ENCODE data around the gene IPO13. TPM values are rescaled to one million over a fixed set of nuclear protein-coding genes. Genes with fewer than 3 reads are reported as not detected.

IPO13 gene
- total RNA-seq, 2 experiments from 2014 or later: 23.7 to 24.5 TPM

DNA sequence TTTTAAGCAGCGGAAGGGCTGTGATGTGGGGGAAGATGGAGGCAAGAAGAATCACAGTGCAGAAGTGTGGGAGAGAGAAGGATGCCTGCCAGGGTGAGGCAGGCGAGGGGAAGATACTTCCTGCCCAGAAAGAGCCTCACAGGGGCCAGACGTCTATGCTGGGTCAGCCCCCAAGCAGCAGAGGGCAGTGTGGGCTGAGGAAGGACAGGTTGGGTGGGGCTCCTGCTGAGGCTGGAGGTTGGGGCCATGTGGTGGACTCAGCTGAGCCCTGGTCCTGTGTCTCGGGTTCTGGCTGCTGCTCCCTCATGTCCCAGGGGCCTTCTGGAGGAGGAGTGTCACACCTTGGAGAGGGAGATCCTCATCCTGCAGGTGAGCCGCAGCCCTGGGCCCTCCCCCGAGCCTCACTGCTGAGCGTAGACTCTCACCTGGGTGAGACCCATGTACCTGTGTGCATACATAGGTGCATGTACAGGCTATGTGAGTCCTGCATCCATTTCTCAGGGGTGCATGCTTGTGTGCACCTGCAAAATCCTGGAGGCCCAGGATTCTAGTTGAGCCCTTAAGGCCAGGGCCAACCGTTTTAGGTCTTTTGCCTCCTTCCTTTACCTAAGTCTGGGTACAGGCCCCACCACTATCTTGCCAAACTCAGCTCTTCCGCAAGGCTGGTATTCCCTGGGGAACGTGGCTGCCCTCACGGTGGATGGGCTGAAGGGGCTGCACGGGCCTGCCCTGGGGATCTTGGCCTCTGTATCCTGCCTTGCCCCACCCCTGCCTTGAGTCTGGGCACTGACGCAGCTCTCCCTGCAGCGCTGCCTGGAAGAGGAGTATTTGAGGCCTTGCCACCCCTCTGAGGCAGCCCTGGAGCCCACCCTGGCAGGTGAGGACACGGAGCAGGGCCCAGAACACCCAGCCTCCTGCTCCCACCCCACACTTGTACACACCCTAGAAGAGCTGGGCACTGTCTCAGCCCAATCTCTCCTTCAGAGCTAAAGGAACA lies 48.3 kb downstream of the IPO13 start:
- DNase-seq (peak; percentile 39), ATAC-seq (no peak)
- ChIA-PET POLR2A (no interaction called here), CTCF (interaction anchor here (1.1 to 4.1 kb wide), 3 partner anchors 11 to 53 kb away, joined by 3 to 21 read pairs (median 4); no protein-coding TSS in a partner anchor)
- Mint-ChIP-seq H3K4me3 (no peak overlapping the region), H3K27ac (no peak overlapping the region), H3K9me3 (ENCODE audit: insufficient read depth) (no peaks in the 10 kb centered on the region), H3K4me1 (ENCODE audit: low read depth) (peaks cover 38% of the 10 kb centered on the region), H3K27me3 (ENCODE audit: low read depth) (no peaks in the 10 kb centered on the region), H3K36me3 (ENCODE audit: low read depth) (no peaks in the 10 kb centered on the region)

DNA sequence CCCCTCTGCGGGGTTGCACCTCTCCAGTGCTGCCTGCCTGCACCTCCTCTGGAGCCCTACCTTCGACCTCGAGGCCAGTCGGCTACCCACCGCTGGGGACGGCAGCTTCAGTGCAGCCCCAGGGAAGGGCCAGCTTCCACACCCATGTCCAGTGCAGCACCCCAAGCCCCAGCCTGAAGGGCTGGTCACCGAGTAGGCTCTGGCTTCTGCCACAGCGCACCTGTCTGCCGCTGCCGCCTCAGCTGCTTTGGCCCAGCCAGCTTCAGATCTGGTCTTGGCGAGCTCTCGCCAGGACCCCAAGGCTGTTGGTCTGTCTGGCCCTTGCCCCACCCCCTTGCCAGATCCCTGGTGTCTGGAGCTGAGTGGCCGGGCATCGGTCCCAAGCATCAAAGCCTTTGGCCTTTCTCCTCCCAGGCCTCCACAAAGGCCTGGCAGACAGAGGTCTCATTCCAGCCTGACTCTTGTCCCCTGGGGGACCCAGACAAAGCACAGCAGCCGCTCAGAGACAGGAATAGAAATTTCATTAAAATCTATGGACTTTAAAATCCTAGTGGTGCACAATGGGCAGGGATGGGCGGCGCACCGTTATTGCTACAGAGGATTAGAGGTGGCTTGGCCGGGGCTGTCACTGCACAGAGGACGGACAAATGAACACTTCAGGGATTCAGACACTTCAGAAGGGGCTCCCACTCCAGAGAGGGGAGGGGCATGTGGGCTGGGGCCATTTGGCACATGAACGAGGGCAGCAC lies 49.4 kb downstream of the IPO13 start:
- Mint-ChIP-seq H3K4me3 (no peak overlapping the region), H3K27me3 (ENCODE audit: low read depth) (no peaks in the 10 kb centered on the region), H3K4me1 (ENCODE audit: low read depth) (peaks cover 34% of the 10 kb centered on the region), H3K27ac (no peak overlapping the region), H3K36me3 (ENCODE audit: low read depth) (no peaks in the 10 kb centered on the region), H3K9me3 (ENCODE audit: insufficient read depth) (no peaks in the 10 kb centered on the region)
- no peak for ATAC-seq
- ChIA-PET POLR2A (no interaction called here), CTCF (interaction anchor here (1.1 kb wide), 1 partner anchor 40 kb away, joined by 4 read pairs; no protein-coding TSS in a partner anchor)
- DNase-seq: no peak

DNA sequence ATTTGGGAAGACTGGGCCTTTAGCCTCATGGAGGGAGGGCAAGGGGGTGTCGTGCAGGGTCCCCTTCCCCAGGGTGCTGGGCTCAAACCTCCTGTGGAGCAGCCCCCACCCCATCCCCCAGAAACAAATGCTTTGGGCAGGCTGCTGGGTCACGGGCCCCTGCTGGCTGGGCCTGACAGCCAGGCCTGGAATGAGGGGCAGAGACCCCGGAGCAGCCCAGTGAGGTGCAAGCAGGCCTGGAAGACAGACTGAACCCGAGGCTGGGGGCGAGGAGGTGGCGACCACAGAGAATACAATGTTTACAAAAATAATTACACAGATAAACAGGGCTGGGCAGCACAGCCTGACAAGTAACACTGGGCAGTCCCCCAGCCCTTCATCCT lies 50.0 kb downstream of the IPO13 start:
- Mint-ChIP-seq H3K4me1 (ENCODE audit: low read depth) (peaks cover 28% of the 10 kb centered on the region), H3K27ac (no peak overlapping the region), H3K9me3 (ENCODE audit: insufficient read depth) (no peaks in the 10 kb centered on the region), H3K27me3 (ENCODE audit: low read depth) (no peaks in the 10 kb centered on the region), H3K4me3 (no peak overlapping the region), H3K36me3 (ENCODE audit: low read depth) (no peaks in the 10 kb centered on the region)
- ChIA-PET CTCF (interaction anchor here (1.1 kb wide), 1 partner anchor 40 kb away, joined by 4 read pairs; no protein-coding TSS in a partner anchor), POLR2A (no interaction called here)
- ATAC-seq (no peak), DNase-seq (no peak)

DNA sequence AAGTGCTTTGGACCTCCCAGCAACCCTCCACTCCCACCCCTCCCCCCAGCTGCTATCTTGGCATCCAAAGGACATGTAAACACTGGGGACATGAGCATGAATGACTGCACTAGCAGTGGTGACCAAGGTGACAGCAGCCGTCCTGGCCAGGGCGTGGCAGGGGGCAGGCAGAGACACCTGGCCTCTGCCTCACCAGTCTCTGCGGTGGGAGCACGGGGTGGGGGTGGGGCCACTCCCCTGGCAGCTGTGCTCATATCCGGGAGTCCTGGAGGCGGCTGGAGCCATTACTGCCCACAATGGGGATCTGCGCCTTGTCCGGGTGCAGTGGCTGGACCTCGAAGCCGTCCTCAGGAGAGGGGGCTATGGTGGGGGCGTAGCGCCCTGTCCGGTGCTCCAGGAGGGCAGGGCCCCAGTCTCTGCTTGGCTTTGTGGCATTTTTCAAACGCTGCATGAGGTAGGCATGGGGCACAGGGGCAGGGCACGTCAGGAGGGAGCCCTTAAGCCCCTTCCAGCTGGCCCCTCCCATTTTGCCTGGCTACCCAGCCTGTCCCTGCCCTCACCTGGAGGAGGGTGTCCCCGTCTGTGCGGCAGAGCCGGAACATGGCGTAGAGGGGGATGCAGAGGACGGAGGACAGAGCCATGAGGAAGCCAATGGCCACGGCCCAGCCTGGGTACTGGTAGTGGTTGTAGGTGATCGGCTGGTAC lies 50.7 kb downstream of the IPO13 start:
- H3K27ac Mint-ChIP-seq: no peak overlapping the region
- H3K4me1 Mint-ChIP-seq (ENCODE audit: low read depth): peaks cover 22% of the 10 kb centered on the region
- no peaks in the 10 kb centered on the region for H3K27me3 Mint-ChIP-seq (ENCODE audit: low read depth)
- no peaks in the 10 kb centered on the region for H3K36me3 Mint-ChIP-seq (ENCODE audit: low read depth)
- H3K9me3 Mint-ChIP-seq (ENCODE audit: insufficient read depth): no peaks in the 10 kb centered on the region
- ATAC-seq: no peak
- DNase-seq: no peak
- H3K4me3 Mint-ChIP-seq: no peak overlapping the region
- ChIA-PET POLR2A (no interaction called here), CTCF (interaction anchor here (1.2 kb wide), 1 partner anchor 38 kb away, joined by 5 read pairs; no protein-coding TSS in a partner anchor)

DNA sequence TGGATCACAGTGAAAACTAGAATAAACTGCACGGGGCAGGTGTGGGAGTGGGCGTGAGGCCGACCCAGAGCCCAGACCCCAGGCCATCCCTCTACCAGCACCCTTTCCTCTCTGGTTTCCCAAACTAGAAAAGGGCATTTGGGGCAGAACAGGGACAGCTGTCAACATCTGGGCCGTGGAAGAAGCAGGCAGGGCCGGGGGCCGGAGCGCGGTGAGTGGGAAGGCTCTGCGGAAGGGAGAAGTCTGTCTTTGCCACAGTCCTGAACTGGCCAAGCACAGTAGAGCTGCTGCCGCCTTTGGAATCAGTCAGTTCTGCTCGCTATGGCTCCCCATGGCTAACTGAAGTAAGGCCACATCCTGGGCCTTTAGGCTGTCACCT lies 51.2 kb downstream of the IPO13 start:
- no peaks in the 10 kb centered on the region for H3K27me3 Mint-ChIP-seq (ENCODE audit: low read depth)
- H3K9me3 Mint-ChIP-seq (ENCODE audit: insufficient read depth): no peaks in the 10 kb centered on the region
- ATAC-seq: no peak
- H3K4me3 Mint-ChIP-seq: no peak overlapping the region
- peaks cover 16% of the 10 kb centered on the region for H3K4me1 Mint-ChIP-seq (ENCODE audit: low read depth)
- no peak overlapping the region for H3K27ac Mint-ChIP-seq
- H3K36me3 Mint-ChIP-seq (ENCODE audit: low read depth): no peaks in the 10 kb centered on the region
- no peak for DNase-seq
- ChIA-PET CTCF (interaction anchor here (1.2 kb wide), 1 partner anchor 38 kb away, joined by 5 read pairs; no protein-coding TSS in a partner anchor), POLR2A (no interaction called here)

DNA sequence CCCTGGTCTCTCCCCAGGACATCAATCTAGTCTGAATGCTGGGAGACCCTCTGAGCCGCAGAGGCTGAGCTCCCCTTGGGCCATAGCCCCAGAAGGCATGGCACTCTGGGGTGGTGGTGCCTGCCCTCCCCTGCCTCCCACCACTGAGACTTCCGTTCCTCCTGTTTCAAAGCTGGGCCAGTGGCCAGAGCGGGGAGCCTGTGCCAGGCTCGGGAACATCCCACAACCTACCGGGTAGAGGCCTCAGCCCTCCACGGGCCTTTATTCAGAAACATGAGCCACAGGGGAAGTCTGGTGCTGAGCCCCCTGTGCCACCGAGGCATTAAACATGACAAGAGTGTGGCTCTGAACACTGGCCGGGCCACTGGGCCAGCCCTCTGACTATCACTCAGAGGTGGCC lies 52.7 kb downstream of the IPO13 start:
- no peaks in the 10 kb centered on the region for H3K27me3 Mint-ChIP-seq (ENCODE audit: low read depth)
- no peak overlapping the region for H3K4me3 Mint-ChIP-seq
- peaks cover 16% of the 10 kb centered on the region for H3K4me1 Mint-ChIP-seq (ENCODE audit: low read depth)
- no peak overlapping the region for H3K27ac Mint-ChIP-seq
- POLR2A ChIA-PET: no interaction called here
- no peak for DNase-seq
- H3K36me3 Mint-ChIP-seq (ENCODE audit: low read depth): no peaks in the 10 kb centered on the region
- no peak for ATAC-seq
- no peaks in the 10 kb centered on the region for H3K9me3 Mint-ChIP-seq (ENCODE audit: insufficient read depth)
- CTCF ChIA-PET: interaction anchor here (4.3 kb wide), 1 partner anchor 37 kb away, joined by 17 read pairs; no protein-coding TSS in a partner anchor

DNA sequence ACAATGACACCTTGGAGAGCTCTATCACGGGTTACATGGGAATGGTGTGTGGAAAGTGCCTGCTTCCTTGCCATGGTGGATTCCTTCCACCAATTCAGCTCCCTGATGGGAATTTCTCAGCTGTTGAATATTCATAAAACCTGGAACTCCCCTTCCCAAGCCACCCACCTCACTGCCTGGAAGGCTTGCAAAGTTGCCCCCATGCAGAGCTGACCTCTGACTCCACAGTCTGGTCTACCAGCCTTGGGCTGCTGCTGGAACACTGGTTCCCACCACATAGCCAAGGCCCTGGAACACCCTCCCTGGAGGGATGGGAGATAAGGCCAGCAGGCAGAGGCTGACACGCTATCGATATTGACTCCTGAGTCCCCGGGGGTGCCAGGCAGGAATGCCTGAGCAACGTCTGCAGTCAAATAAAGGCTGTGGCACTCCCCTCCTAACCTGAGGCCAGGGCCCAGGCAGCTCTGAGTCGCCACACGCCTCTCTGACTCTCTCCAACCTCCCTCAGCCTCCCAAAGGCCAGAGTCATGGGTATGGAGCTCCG lies 53.4 kb downstream of the IPO13 start:
- ATAC-seq (no peak), DNase-seq (no peak)
- POLR2A ChIA-PET: no interaction called here
- Mint-ChIP-seq H3K4me1 (ENCODE audit: low read depth) (peaks cover 10% of the 10 kb centered on the region), H3K9me3 (ENCODE audit: insufficient read depth) (no peaks in the 10 kb centered on the region), H3K36me3 (ENCODE audit: low read depth) (no peaks in the 10 kb centered on the region), H3K27ac (no peak overlapping the region), H3K27me3 (ENCODE audit: low read depth) (no peaks in the 10 kb centered on the region), H3K4me3 (no peak overlapping the region)
- CTCF ChIA-PET: interaction anchor here (4.3 kb wide), 1 partner anchor 36 kb away, joined by 17 read pairs; no protein-coding TSS in a partner anchor

DNA sequence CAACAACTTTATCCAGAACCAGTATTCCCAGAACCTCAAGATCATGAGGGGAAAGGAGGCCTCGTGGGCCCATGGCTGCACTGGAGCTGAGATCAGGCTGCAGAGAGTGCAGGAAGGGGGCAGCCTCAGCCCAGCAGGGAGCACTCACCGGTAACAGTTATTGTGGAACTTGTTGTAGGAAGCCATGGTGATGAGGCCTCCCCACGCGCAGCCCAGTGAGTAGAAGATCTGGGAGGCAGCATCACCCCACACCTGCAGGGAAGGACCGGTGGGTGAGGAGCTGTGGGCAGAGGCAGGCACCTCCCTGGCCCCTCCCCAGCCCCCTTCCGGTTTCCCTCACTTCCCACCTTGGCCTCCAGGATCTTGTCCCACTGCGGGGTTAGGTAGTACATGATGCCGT lies 55.4 kb downstream of the IPO13 start:
- ChIA-PET CTCF (interaction anchor here (4.3 to 5.4 kb wide), 2 partner anchors 34 to 46 kb away, joined by 17 to 74 read pairs; no protein-coding TSS in a partner anchor), POLR2A (no interaction called here)
- no peak for ATAC-seq
- Mint-ChIP-seq H3K27me3 (ENCODE audit: low read depth) (no peaks in the 10 kb centered on the region), H3K9me3 (ENCODE audit: insufficient read depth) (no peaks in the 10 kb centered on the region), H3K4me3 (no peak overlapping the region), H3K36me3 (ENCODE audit: low read depth) (no peaks in the 10 kb centered on the region), H3K4me1 (ENCODE audit: low read depth) (peaks cover 10% of the 10 kb centered on the region), H3K27ac (no peak overlapping the region)
- DNase-seq: no peak

DNA sequence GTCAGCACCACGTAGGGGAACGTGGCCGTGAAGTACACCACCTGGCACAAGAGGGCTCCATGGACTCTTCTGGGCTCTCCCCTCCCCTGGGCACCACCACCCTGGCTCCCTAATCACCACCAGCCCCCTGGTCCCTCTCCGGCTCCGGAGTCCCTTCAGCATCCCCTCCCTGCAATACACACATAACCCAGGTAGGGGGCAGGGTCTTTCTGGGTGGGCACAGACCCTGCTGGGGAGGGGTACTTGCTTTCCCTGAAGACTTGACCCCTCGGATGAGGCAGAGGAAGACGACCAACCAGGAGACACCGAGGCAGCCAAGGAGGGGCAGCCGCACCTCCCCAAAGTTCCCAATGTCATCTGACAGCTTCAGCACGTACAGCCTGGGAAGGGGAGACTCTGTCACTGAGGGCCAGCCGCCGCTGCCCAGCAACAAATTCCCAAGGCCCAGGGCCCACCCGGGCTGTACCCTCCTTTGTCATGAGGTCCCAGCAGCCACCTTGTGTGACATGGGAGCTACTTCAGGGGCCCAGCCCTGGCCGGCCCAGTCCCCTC lies 55.9 kb downstream of the IPO13 start:
- Mint-ChIP-seq H3K4me1 (ENCODE audit: low read depth) (peaks cover 10% of the 10 kb centered on the region), H3K27ac (no peak overlapping the region), H3K36me3 (ENCODE audit: low read depth) (no peaks in the 10 kb centered on the region), H3K27me3 (ENCODE audit: low read depth) (no peaks in the 10 kb centered on the region), H3K9me3 (ENCODE audit: insufficient read depth) (no peaks in the 10 kb centered on the region), H3K4me3 (no peak overlapping the region)
- ChIA-PET CTCF (interaction anchor here (4.3 to 5.4 kb wide), 2 partner anchors 33 to 45 kb away, joined by 17 to 74 read pairs; no protein-coding TSS in a partner anchor), POLR2A (no interaction called here)
- ATAC-seq (no peak), DNase-seq (no peak)

DNA sequence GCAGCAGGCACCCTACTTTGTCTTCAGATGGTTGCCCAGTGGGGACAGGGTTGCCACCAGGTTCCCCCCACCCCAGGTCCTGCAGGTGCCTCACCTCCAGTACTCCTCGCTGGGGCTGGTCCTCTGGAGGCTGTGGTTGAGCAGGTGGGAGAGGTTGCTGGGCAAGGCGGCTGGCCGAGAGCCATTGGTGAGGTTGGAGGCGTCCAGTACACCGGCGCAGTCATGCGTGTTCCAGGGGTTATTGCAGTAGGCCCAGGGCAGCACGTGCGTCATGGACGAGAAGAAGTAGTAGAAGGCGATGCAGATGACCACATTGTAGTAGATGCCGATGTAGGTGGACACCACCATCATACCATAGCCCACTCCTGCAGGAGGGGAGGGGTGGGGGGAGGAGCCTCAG lies 61.5 kb downstream of the IPO13 start:
- Mint-ChIP-seq H3K27me3 (ENCODE audit: low read depth) (no peaks in the 10 kb centered on the region), H3K4me3 (no peak overlapping the region), H3K4me1 (ENCODE audit: low read depth) (peaks cover 10% of the 10 kb centered on the region), H3K9me3 (ENCODE audit: insufficient read depth) (no peaks in the 10 kb centered on the region), H3K27ac (no peak overlapping the region), H3K36me3 (ENCODE audit: low read depth) (no peaks in the 10 kb centered on the region)
- ChIA-PET POLR2A (no interaction called here), CTCF (no interaction called here)
- DNase-seq: no peak
- ATAC-seq: no peak

DNA sequence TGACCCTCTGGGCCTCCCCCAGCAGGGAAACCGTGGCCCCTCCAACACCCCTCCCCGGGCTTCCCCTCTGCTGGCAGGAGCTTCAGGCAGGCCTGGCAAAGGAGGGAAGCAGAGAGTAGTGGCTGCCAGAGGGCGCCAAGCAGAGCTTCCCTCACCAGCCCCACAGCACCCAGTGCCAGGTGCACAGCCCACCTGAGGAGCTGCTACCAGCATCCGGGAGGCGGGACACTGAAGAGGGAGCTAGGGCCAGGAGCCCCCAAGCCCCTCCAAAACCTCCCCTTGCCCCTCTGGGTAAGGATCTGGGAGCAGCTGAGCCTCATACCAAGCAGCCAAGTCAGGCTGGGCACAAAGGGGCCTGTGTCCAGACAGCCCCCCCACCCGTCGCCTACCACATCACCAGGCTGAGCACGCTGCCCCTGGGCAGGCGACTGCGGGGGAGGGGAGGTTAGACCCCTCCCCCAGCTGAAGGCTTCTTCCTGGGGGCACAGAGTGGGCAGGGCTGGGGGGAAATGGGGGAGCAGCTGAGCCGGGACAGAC lies 64.3 kb downstream of the IPO13 start:
- Mint-ChIP-seq H3K27me3 (ENCODE audit: low read depth) (no peaks in the 10 kb centered on the region), H3K9me3 (ENCODE audit: insufficient read depth) (no peaks in the 10 kb centered on the region), H3K4me1 (ENCODE audit: low read depth) (peaks cover 10% of the 10 kb centered on the region), H3K36me3 (ENCODE audit: low read depth) (no peaks in the 10 kb centered on the region), H3K27ac (no peak overlapping the region), H3K4me3 (no peak overlapping the region)
- ChIA-PET CTCF (interaction anchor here (2.4 kb wide), 1 partner anchor 25 kb away, joined by 9 read pairs; no protein-coding TSS in a partner anchor), POLR2A (interaction anchor here (1.6 kb wide), 1 partner anchor 18 kb away, joined by 3 read pairs; no protein-coding TSS in a partner anchor)
- DNase-seq: no peak
- no peak for ATAC-seq
